ENCODE results near the gene TMEM221.

- no peak for TF ChIP-seq CTCF (IDR thresholded peaks at IDR 0.05)
- no peak for TF ChIP-seq POLR2A (IDR thresholded peaks at IDR 0.05)
These were observed 44.5 kb downstream of the TMEM221 start for GRCh38 chr19:17404015-17404414.

All from uterus (tissue), 2 donors.